ENCODE results near the gene TTC12. TPM values are rescaled to one million over a fixed set of nuclear protein-coding genes. Genes with fewer than 3 reads are reported as not detected.

Gene TTC12
- total RNA-seq, 2 donors from 2014 or later, result 4.6 to 6.3 TPM

- Histone ChIP-seq H3K27me3 (no peaks in the 10 kb centered on the region), H3K4me1 (peaks cover 0 to 4% of the 10 kb centered on the region in 2 donors), H3K4me3 (no peak overlapping the region), H3K27ac (no peak overlapping the region), H3K36me3 (no peaks in the 10 kb centered on the region), H3K9me3 (no peaks in the 10 kb centered on the region)
- no peak for DNase-seq (ENCODE audit: low spot score)
- TF ChIP-seq, protein P1, sequence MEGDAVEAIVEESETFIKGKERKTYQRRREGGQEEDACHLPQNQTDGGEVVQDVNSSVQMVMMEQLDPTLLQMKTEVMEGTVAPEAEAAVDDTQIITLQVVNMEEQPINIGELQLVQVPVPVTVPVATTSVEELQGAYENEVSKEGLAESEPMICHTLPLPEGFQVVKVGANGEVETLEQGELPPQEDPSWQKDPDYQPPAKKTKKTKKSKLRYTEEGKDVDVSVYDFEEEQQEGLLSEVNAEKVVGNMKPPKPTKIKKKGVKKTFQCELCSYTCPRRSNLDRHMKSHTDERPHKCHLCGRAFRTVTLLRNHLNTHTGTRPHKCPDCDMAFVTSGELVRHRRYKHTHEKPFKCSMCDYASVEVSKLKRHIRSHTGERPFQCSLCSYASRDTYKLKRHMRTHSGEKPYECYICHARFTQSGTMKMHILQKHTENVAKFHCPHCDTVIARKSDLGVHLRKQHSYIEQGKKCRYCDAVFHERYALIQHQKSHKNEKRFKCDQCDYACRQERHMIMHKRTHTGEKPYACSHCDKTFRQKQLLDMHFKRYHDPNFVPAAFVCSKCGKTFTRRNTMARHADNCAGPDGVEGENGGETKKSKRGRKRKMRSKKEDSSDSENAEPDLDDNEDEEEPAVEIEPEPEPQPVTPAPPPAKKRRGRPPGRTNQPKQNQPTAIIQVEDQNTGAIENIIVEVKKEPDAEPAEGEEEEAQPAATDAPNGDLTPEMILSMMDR (IDR thresholded peaks at IDR 0.05), result no peak
Observed at GRCh38 chr11:113270080-113270479, 44.3 kb upstream of the TTC12 start.

GRCh38 chr11:113271551-113272245 is 42.7 kb upstream of the TTC12 start:
- no peak overlapping the region for H3K27ac ChIP-seq

GRCh38 chr11:113272281-113272680 is 42.1 kb upstream of the TTC12 start:
- H3K9me3 ChIP-seq, result no peaks in the 10 kb centered on the region
- no peak for DNase-seq (ENCODE audit: low spot score)
- H3K4me1 ChIP-seq, result no peaks in the 10 kb centered on the region
- no peak overlapping the region for H3K27ac ChIP-seq
- H3K36me3 ChIP-seq, result no peaks in the 10 kb centered on the region
- TF ChIP-seq, protein P1 (IDR thresholded peaks at IDR 0.05), result no peak
- H3K4me3 ChIP-seq, result no peak overlapping the region
- H3K27me3 ChIP-seq, result no peaks in the 10 kb centered on the region

More at GRCh38 chr11:113271551-113272245, 42.7 kb upstream of the TTC12 start:
- H3K9me3 ChIP-seq, result no peaks in the 10 kb centered on the region
- TF ChIP-seq, protein P1 (IDR thresholded peaks at IDR 0.05), result no peak
- DNase-seq (ENCODE audit: low spot score), result no peak
- H3K27me3 ChIP-seq, result no peaks in the 10 kb centered on the region
- no peaks in the 10 kb centered on the region for H3K4me1 ChIP-seq
- H3K4me3 ChIP-seq, result no peak overlapping the region
- no peaks in the 10 kb centered on the region for H3K36me3 ChIP-seq

DNA sequence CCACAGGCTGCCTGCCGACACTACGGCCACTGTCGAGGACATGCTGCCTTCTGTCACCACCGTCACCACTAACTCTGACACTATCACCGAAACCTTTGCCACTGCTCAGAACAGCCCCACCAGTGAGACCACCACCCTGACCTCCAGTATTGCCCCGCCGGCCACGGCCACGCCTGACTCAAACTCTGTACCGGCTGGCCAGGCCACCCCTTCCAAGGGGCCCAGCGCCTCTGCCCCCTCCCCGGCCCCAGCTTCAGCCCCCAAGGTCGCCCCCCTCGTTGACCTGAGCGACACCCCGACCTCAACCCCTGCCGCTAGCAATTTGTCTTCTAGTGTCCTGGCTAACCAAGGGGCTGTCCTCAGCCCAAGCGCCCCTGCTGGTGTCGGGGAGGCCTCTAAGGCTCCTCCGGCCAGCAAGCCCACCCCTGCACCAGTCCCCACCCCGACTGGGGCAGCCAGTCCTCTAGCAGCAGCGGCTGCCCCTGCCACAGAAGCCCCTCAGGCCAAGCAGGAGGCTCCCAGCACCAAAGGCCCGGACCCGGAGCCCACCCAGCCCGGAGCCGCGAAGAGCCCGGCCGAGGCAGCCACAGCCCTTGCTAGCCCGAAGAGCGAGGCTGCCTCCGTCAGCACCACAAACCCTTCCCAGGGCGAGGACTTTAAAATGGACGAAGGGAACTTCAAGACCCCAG is 41.3 kb upstream of the TTC12 start:
- Histone ChIP-seq H3K27me3 (no peaks in the 10 kb centered on the region), H3K9me3 (no peaks in the 10 kb centered on the region), H3K4me1 (no peaks in the 10 kb centered on the region), H3K27ac (no peak overlapping the region), H3K36me3 (no peaks in the 10 kb centered on the region), H3K4me3 (no peak overlapping the region)
- TF ChIP-seq, protein P1 (IDR thresholded peaks at IDR 0.05), result no peak
- no peak for DNase-seq (ENCODE audit: low spot score)

- Histone ChIP-seq H3K27me3 (no peaks in the 10 kb centered on the region), H3K27ac (no peak overlapping the region), H3K9me3 (no peaks in the 10 kb centered on the region), H3K4me3 (no peak overlapping the region), H3K4me1 (no peaks in the 10 kb centered on the region), H3K36me3 (no peaks in the 10 kb centered on the region)
- DNase-seq (ENCODE audit: low spot score), result no peak
- TF ChIP-seq, protein P1 (IDR thresholded peaks at IDR 0.05), result no peak
Observed at GRCh38 chr11:113273720-113274119, 40.7 kb upstream of the TTC12 start.

Data from right atrium auricular region (tissue), 2 donors.